Iris pigment epithelial cell (primary cell): ENCODE measurements around the gene ABCC5.

Source experiments
- DNase-seq: peaks from one replicate; pipeline ENCODE4 v3.0.0-alpha.2; 2011; ENCODE audit warnings: low read depth

ABCC5 gene

GRCh38 chr3:183975981-183976662 is 41.6 kb downstream of the ABCC5 start:
- DNase-seq, result peak; percentile 43

GRCh38 chr3:183968666-183969245 is 48.9 kb downstream of the ABCC5 start:
- DNase-seq, result no peak

- DNase-seq, result no peak
These were observed 50.0 kb downstream of the ABCC5 start for GRCh38 chr3:183967693-183968092.

GRCh38 chr3:183966361-183966791 is 51.3 kb downstream of the ABCC5 start:
- no peak for DNase-seq

DNA sequence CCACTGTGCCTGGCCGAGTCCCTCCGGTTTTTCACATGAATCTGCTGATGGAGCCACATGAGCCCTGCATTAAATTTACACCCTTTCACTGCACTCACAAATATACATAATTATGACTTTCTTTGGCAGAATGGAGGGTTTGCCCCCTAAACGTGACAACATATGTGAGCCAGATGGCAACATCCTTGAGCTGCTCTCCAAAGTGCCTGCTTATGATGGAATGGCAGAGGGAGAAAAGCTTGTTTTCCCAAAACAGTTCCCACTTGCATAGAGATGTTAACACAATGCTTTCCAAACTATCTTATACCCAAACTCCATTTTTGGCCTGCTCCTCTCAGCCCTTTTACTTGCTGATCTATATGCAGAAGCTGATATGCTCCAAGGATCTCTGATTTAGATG is 54.9 kb downstream of the ABCC5 start:
- no peak for DNase-seq

- no peak for DNase-seq
These were observed 58.5 kb downstream of the ABCC5 start for GRCh38 chr3:183959214-183959613.

DNA sequence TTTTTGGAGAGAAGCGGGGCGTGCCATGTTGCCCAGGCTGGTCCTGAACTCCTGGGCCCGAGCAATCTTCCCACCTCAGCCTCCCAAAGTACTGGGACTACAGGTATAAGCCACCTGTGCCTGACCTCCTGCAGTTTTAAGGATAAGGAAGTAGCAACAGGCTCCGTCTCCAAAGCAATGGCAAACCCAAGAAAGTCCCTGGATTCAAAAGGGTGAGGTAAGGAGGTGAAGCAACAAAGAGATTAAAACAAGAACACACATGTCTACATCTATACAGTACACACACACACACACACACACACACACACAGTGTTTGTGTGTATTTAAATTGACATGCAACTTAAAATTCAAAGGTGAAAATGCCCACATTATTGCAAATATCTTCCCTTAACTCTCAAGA is 58.9 kb downstream of the ABCC5 start:
- no peak for DNase-seq

DNA sequence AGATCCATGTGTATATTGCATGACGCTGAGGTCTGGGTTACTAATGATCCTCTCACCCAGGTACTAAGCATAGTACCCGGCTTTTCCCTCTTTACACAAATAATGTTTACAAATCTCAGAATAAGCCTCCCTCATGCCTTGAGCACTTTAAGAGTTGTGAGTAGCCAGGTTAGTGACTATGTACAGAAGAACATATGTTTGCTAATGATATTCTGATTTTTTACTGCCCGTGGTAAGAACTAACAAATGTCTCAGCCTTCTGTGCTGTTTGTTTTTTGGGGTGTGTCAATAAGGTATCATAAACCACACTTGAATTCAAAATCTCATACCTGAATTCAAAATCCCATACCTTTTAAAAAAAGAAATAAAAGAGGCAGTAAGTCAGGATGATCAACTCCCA is 59.5 kb downstream of the ABCC5 start:
- DNase-seq, result no peak

DNA sequence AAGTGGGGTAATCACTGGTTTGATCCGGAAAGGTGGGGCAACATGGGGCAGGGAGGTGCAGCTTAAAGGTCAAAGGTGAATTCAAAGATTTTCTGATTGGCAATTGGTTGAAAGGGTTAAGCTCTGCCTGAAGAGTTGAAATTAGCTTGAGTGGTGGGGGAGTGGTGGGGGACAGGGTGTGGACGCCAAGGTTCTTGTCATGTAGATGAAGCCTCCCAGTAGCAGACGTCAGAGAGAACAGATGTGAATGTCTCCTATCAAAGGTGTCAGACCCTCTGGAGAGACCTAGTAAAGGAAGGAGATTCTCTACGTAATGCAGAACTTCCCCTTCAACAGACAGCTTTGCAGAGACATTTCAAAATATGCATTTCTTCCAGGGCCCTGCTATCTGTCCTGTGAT is 62.8 kb downstream of the ABCC5 start:
- DNase-seq, result no peak

DNA sequence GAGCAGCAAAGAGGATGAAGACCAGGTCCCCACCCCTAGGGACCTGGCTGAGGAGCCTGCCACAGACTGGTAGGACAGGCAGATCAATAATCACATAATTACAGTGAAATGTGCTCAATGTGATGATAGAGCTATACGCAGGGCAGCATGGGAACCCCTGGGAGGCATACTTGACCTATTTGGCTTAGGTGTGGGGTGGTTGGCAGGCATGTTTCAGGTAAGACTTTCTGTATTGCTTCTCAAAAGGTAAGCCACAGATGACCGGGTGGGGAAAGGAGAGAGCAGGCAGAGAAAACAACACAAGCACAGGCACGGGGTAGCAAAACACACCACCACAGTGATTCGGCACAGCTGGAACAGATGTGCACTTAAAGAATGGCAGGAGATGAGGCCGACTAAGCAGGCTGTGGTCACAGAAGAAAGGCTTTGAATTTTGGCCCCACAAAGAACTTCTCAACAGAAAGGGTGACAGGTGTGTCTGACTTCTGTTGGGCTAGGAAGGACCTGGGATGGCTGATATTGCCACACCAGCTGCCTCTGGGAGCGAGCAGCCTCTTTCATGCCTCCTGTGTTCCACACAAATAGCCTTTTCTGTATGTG is 64.1 kb downstream of the ABCC5 start:
- no peak for DNase-seq

DNA sequence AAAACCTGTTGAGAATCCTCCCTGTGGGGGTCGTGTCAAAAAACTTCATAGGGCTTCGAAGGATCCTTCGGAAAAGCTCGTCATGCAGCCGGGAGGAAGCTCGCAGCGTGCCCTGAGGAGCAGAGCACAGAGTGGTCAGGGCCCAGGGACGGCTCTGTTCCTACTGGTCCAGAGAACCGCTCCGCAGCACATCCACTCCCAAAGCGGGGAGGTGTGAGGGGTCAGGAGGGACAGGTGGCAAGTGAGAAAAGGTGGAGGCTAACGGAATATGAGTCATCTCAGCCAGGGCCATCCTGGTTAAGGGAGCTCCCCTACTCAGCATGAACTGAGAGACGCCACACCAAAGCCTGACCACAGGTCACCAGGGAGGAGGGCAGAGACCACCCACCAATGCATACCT is 66.2 kb downstream of the ABCC5 start:
- DNase-seq, result no peak

- no peak for DNase-seq
These were observed 68.0 kb downstream of the ABCC5 start for GRCh38 chr3:183949690-183950089.

GRCh38 chr3:183946037-183946436 is 71.6 kb downstream of the ABCC5 start:
- DNase-seq, result no peak

DNA sequence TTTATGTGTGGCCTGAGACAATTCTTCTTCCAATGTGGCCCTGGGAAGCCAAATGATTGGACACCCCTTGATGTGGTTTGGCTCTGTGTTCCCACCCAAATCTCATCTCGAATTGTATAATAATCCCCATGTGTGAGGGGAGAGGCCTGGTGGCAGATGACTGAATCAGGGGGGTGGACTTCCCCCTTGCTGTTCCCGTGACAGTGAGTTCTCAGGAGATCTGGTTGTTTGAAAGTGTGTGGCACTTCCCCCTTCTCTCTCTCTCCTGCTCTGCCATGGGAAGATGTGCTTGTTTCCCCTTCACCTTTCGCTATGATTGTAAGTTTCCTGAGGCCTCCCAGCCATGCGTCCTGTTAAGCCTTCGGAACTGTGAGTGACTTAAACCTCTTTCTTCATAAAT is 72.9 kb downstream of the ABCC5 start:
- no peak for DNase-seq

DNA sequence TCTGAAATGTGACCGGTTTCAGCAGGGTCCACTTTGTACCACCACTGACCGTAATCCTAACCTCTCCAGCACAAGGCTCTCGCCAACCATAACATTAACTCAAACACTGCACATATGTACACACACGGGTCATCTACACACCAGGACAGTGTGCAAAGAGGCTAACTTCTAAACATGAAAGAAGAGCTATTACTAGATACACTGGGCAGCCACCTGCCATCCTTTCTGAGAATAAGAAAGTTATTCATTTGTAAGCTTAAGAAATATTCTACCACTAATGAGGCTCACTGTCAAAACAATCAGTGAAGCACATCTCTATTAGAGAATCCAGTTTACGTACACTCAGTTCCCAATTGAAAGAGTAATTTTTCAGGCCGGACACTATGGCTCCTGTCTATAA is 73.9 kb downstream of the ABCC5 start:
- DNase-seq, result no peak

DNA sequence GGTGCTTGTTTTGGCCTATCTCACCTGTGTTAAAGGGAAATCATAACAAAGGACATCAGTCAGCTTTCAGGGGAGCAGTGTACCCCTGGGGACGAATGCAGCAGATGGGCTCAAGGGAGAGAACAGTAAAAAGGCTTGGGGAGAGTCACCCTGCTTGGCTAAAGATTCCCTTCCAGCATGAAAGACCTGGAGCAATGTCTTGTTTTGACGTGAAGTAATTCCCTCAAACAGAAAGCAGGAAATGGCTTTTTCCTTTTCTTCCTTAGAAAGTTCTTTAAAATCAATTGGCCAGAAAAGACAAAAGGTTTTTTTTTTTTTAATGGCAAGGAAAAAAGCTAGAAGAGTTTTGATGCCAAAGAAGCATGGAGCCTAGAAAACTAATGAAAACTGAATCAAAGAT is 76.5 kb downstream of the ABCC5 start:
- no peak for DNase-seq

GRCh38 chr3:183937601-183938286 is 79.9 kb downstream of the ABCC5 start:
- DNase-seq, result peak; percentile 7

DNA sequence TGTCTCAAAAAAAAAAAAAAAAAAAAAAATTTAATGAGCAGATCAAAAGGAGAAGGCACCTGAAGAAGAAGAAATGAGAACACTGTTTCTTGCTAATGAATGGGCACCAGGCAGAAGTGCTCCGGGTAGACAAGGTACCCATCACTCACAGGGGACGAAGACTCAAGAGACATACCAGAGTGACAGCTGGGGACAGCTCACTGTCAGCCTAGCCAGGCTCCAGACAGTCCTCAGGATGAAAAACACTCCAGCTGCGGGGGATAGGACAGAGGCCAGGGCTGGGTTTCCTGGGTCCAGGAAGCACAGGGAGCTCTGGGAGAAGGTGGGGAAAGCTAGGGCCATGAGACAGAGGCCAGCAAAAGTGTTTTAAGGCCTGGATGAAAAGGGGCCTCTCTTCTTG is 84.5 kb downstream of the ABCC5 start:
- no peak for DNase-seq

GRCh38 chr3:183931881-183932280 is 85.8 kb downstream of the ABCC5 start:
- DNase-seq, result no peak

DNA sequence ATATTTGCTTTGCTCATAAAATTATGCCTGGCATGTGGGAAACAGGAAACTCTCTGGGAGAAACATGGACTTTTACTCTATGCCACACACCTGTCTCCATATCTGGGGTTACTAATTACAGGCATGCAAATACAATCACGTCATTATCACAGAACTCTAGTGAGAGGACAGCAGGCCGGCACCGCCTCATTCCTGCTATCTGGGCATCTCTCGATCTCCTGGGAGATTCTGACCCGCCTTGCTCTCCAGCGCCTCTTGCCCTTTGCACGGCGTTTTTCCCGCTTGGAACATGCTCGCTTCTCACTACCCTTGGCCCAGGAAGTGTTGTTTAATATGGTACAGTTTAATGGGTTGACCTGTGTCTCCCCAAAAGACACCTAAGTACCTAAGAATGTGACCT is 87.6 kb downstream of the ABCC5 start:
- DNase-seq, result no peak

DNA sequence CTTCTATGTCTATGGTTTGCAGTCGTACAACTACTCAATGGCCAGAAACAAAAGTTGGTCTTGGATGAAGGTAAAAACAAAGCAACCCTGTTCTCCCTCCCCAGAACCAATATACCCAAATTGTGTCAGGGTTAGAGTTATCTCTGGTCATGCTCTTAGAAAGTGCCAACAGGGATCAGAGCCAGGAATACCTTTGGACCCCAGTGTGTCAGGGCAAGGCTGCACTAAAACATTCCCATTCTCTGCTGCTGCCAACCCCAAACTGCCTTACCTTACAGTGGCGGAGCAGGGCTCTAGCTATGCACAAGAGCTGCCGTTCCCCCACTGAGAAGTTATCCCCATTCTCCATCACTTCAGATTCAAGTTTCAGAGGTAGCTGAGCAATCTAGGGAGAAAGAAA is 90.6 kb downstream of the ABCC5 start:
- DNase-seq, result no peak

DNA sequence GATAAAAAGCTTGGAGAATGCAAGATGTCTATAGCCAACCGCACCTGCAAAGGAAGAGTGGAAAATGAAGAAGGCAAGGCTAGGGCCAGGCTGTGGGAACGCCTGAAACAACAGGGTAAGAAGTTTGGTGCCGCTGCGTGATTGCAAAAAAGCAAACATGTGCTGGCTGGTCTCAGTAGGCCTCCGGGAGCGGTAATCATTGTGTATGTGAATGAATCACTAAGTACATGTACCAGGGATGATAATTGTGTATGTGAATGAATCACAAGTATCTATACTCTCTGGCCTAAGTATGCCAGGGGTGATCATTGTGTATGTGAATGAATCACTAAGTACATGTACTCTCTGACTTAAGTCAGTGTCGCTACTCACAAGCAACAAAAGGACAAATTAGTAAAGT is 92.7 kb downstream of the ABCC5 start:
- peak; percentile 80 for DNase-seq

GRCh38 chr3:183924543-183924942 is 93.1 kb downstream of the ABCC5 start:
- peak; percentile 41 for DNase-seq
